Thyroid gland (tissue), 4 donors: ENCODE measurements around the gene PALMD.

Source experiments
- CTCF ChIP-seq, 6 experiments: fragments of 200-600 bp in 3 of 6; fragments of 450-650 bp in 3 of 6; sonication (generic) in 3 of 6; IDR thresholded peaks; one replicate each; pipeline ENCODE4 v1.5.1; 2016 to 2019; ENCODE audit warnings: antibody characterized with exemption in 6 of 6, mild to moderate bottlenecking in 2 of 6, inconsistent platforms in 1 of 6, moderate library complexity in 1 of 6
- POLR2A ChIP-seq, 2 donors: fragments of 450-650 bp; IDR thresholded peaks; one replicate each; pipeline ENCODE4 v1.6.1; 2017; ENCODE audit warnings: antibody characterized with exemption in 2 of 2, mild to moderate bottlenecking in 2 of 2, moderate library complexity in 1 of 2

GRCh38 chr1:99682291-99682751 is 36.4 kb downstream of the PALMD start:
- no peak for TF ChIP-seq CTCF (IDR thresholded peaks at IDR 0.05)
- TF ChIP-seq POLR2A (IDR thresholded peaks at IDR 0.05), result no peak
